MCF 10A (cell line): ENCODE results near the gene CIRBP. TPM values are rescaled to one million over a fixed set of nuclear protein-coding genes. Genes with fewer than 3 reads are reported as not detected.

Source experiments
- BruUV-seq: library from RNA; stranded (reverse); fragments of 400-500 nt; replicated peaks from 2 replicates; lab custom pipeline; 2021; lab: Mats Ljungman, UMichigan
- CTCF ChIA-PET: fragments of 300-600 bp; sonication (Branson Sonifier 250); formaldehyde crosslinking; extraction: SDS; loops from one replicate; lab custom pipeline; 2021; ENCODE audit warnings: antibody characterized with exemption, inconsistent platforms; lab: Yijun Ruan, JAX
- POLR2A ChIA-PET: fragments of 300-600, 350-650 bp; sonication (Branson Sonifier 250); formaldehyde crosslinking; extraction: SDS; loops from one replicate; lab custom pipeline; 2020; ENCODE audit warnings: antibody characterized with exemption, inconsistent platforms; lab: Yijun Ruan, JAX
- DNase-seq: peaks from one replicate; pipeline ENCODE4 v3.0.0-alpha.2; 2018; ENCODE audit not compliant: unreplicated experiment
- H3K27ac Mint-ChIP-seq: one replicate; pipeline ENCODE4 v1.8.0; 2022; ENCODE audit warnings: mild to moderate bottlenecking, low read depth, mixed read lengths; ENCODE audit not compliant: unreplicated experiment
- H3K27me3 Mint-ChIP-seq: one replicate; pipeline ENCODE4 v1.8.0; 2022; ENCODE audit warnings: mixed read lengths; ENCODE audit not compliant: insufficient read depth, unreplicated experiment
- H3K36me3 Mint-ChIP-seq: one replicate; pipeline ENCODE4 v1.8.0; 2022; ENCODE audit warnings: mild to moderate bottlenecking, moderate library complexity, mixed read lengths; ENCODE audit not compliant: insufficient read depth, unreplicated experiment
- H3K4me1 Mint-ChIP-seq: one replicate; pipeline ENCODE4 v1.8.0; 2022; ENCODE audit warnings: mixed read lengths; ENCODE audit not compliant: insufficient read depth, unreplicated experiment
- H3K4me3 Mint-ChIP-seq: one replicate; pipeline ENCODE4 v1.8.0; 2022; ENCODE audit warnings: mild to moderate bottlenecking, moderate library complexity, mixed read lengths; ENCODE audit not compliant: unreplicated experiment
- H3K9me3 Mint-ChIP-seq: one replicate; pipeline ENCODE4 v1.8.0; 2022; ENCODE audit warnings: mixed read lengths; ENCODE audit not compliant: unreplicated experiment
- intact Hi-C: fragments of 100-400 bp; cut with micrococcal nuclease; formaldehyde crosslinking; loops from 2 replicates; pipeline ENCODE4 v1.14.1; 2022
- total RNA-seq: library from RNA; stranded (reverse); gene quantifications from 2 replicates; pipeline ENCODE4 v1.2.3, GENCODE V29; 2022
- TF ChIP-seq, protein P1 (sequence below): fragments of 200-600 bp; IDR thresholded peaks from one replicate; pipeline ENCODE4 v1.8.0; 2022; ENCODE audit warnings: antibody characterized with exemption, mild to moderate bottlenecking; ENCODE audit not compliant: unreplicated experiment

Gene CIRBP
- total RNA-seq, 1 experiment from 2014 or later = 362 TPM

DNA sequence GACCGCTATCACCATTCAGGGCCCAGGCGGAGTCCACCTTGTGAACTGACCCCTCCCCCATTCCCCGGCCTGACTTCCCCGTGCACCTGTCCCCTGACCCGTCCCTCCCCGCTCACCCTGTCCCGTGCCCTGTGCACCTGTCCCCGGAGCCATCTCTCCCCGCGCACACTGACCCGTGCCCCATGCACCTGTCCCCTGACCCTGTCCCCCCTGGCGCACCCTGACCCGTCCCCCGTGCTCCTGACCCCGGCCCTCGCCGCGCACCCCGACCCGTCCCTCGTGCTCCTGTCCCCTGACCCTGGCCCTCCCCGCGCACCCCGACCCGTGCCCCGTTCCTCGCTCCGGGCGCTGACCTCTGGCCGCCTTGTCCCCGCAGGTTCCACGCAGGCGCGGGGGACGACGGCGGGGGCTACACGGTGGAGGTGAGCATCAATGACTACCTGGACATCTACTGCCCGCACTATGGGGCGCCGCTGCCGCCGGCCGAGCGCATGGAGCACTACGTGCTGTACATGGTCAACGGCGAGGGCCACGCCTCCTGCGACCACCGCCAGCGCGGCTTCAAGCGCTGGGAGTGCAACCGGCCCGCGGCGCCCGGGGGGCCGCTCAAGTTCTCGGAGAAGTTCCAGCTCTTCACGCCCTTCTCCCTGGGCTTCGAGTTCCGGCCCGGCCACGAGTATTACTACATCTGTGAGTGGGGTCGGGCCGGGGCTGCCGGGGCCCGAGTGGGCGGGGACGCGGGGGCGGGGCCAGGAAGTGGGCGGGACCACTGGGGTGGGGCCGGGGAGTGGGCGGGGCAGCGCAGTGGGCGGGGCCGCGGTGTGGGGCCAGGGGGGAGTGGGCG is 26.3 kb downstream of the CIRBP start:
- ChIA-PET CTCF (no interaction called here), POLR2A (no interaction called here)
- no TSS peak for BruUV-seq
- H3K27ac Mint-ChIP-seq = no peak overlapping the region
- H3K27me3 Mint-ChIP-seq = peaks cover 11% of the 10 kb centered on the region
- peaks cover 5% of the 10 kb centered on the region for H3K4me1 Mint-ChIP-seq
- H3K9me3 Mint-ChIP-seq = no peaks in the 10 kb centered on the region
- intact Hi-C loops = no loop called here
- TF ChIP-seq, protein P1, sequence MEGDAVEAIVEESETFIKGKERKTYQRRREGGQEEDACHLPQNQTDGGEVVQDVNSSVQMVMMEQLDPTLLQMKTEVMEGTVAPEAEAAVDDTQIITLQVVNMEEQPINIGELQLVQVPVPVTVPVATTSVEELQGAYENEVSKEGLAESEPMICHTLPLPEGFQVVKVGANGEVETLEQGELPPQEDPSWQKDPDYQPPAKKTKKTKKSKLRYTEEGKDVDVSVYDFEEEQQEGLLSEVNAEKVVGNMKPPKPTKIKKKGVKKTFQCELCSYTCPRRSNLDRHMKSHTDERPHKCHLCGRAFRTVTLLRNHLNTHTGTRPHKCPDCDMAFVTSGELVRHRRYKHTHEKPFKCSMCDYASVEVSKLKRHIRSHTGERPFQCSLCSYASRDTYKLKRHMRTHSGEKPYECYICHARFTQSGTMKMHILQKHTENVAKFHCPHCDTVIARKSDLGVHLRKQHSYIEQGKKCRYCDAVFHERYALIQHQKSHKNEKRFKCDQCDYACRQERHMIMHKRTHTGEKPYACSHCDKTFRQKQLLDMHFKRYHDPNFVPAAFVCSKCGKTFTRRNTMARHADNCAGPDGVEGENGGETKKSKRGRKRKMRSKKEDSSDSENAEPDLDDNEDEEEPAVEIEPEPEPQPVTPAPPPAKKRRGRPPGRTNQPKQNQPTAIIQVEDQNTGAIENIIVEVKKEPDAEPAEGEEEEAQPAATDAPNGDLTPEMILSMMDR = no peak
- no peaks in the 10 kb centered on the region for H3K36me3 Mint-ChIP-seq
- no peak for DNase-seq
- no peak overlapping the region for H3K4me3 Mint-ChIP-seq

DNA sequence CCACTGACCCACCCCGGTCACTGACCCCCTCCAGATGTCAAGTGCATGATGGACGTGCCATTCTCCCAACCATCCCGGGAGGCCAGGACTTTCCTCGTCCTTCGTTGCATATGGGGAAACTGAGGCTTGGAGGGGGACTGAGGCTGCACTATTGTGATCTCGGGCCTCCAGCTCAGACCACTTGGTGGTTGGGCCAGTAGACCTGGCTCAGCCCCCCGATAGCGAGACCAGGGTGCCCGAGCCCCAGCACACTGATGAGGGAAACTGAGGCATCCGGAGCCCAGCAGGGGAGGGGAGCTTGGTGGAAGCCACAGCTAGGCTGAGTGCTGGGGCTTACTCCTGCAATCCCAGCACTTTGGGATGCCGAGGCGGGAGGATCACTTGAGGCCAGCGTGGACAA is 26.9 kb downstream of the CIRBP start:
- H3K27me3 Mint-ChIP-seq = peaks cover 11% of the 10 kb centered on the region
- ChIA-PET CTCF (no interaction called here), POLR2A (interaction anchor here (0.6 kb wide), 1 partner anchor 119 kb away, joined by 4 read pairs; no protein-coding TSS in a partner anchor)
- no peak overlapping the region for H3K27ac Mint-ChIP-seq
- intact Hi-C loops = no loop called here
- DNase-seq = no peak
- no peaks in the 10 kb centered on the region for H3K36me3 Mint-ChIP-seq
- no peak overlapping the region for H3K4me3 Mint-ChIP-seq
- no peaks in the 10 kb centered on the region for H3K9me3 Mint-ChIP-seq
- no TSS peak for BruUV-seq
- TF ChIP-seq, protein P1 = no peak
- peaks cover 5% of the 10 kb centered on the region for H3K4me1 Mint-ChIP-seq

DNA sequence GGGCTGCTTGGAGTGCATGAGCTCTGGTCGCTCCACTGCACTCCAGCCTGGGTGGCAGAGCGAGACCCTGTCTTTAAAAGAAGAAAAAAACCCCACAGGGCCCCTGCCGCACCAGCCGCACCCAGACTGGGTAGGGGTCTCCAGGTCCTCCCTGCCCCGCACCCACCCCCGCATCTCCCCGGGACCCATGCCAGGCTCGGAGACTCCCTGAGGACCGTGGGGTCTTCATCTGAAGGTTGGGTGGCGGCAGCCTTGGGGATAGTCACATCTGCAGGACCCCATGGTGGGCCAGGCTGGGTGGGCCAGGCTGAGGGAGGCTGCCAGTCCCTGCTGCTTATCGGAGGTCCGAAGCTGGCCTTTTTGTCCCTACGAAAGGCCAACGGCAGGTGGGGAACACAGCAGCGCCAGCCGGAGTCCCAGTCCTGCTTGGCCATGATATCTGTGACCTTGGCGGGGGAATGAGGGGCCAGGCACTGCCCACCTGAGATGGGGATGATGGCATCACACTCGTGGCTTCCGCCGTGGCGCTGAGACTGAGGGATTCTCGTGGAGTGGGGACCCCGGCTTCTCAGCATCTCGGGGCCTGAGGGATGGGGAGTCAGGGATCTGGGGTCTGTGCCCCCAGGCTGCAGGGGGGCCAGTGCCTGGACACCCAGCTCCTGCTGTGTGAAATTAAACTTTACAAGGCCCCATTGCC is 27.6 kb downstream of the CIRBP start:
- Mint-ChIP-seq H3K9me3 (no peaks in the 10 kb centered on the region), H3K27me3 (peaks cover 11% of the 10 kb centered on the region), H3K36me3 (no peaks in the 10 kb centered on the region), H3K27ac (no peak overlapping the region), H3K4me3 (no peak overlapping the region), H3K4me1 (peaks cover 5% of the 10 kb centered on the region)
- DNase-seq = no peak
- intact Hi-C loops = no loop called here
- ChIA-PET POLR2A (interaction anchor here (0.6 kb wide), 1 partner anchor 118 kb away, joined by 4 read pairs; no protein-coding TSS in a partner anchor), CTCF (no interaction called here)
- BruUV-seq = no TSS peak
- TF ChIP-seq, protein P1 = no peak

DNA sequence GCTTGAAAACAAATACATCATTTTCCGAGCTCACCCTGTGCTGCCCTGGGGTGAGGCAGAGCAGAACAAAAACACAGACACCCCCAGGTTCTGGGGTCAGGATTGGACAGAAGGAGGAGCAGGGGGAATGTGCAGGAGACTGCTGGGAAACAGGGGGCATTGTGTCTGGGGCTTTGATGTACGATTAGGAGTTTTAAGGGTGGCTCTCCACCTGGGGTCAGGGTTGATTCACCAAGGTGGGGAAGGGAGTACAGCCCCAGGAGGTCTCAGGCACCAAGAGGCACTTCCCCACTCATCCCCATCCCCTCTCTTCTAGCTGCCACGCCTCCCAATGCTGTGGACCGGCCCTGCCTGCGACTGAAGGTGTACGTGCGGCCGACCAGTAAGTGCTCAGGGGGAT is 29.1 kb downstream of the CIRBP start:
- intact Hi-C loops = no loop called here
- ChIA-PET POLR2A (no interaction called here), CTCF (no interaction called here)
- BruUV-seq = no TSS peak
- H3K27me3 Mint-ChIP-seq = no peaks in the 10 kb centered on the region
- no peaks in the 10 kb centered on the region for H3K4me1 Mint-ChIP-seq
- H3K27ac Mint-ChIP-seq = no peak overlapping the region
- no peaks in the 10 kb centered on the region for H3K36me3 Mint-ChIP-seq
- H3K4me3 Mint-ChIP-seq = no peak overlapping the region
- no peaks in the 10 kb centered on the region for H3K9me3 Mint-ChIP-seq
- TF ChIP-seq, protein P1 = no peak
- DNase-seq = no peak
